Measurements from ENCODE around the gene IPPK.
A peak's percentile ranks its signal among the peaks of the same experiment; 100 is the strongest.
"Not testable (repeated sequence)": the region's sequence is repeated elsewhere in the genome, so short reads cannot be mapped to it uniquely, and the experiment has no call there.

The IPPK gene

GRCh38 chr9:92592946-92593861 is 76.7 kb downstream of the IPPK start:
- no peak overlapping the region for H3K4me3 Mint-ChIP-seq
- peak; percentile 41 for ATAC-seq
- H3K27ac Mint-ChIP-seq: no peak overlapping the region
- H3K27me3 Mint-ChIP-seq: no peaks in the 10 kb centered on the region
- peaks cover 2% of the 10 kb centered on the region for H3K9me3 Mint-ChIP-seq
- peaks cover 4% of the 10 kb centered on the region for H3K36me3 Mint-ChIP-seq
- H3K4me1 Mint-ChIP-seq: no peaks in the 10 kb centered on the region

- no peaks in the 10 kb centered on the region for H3K27me3 Mint-ChIP-seq
- H3K36me3 Mint-ChIP-seq: peaks cover 4% of the 10 kb centered on the region
- ATAC-seq: no peak
- peaks cover 2% of the 10 kb centered on the region for H3K9me3 Mint-ChIP-seq
- H3K27ac Mint-ChIP-seq: no peak overlapping the region
- no peak overlapping the region for H3K4me3 Mint-ChIP-seq
- no peaks in the 10 kb centered on the region for H3K4me1 Mint-ChIP-seq
Measured at GRCh38 chr9:92592537-92592936, 77.4 kb downstream of the IPPK start.

- no peak for ATAC-seq
- Mint-ChIP-seq H3K27me3 (no peaks in the 10 kb centered on the region), H3K9me3 (peaks cover 9% of the 10 kb centered on the region), H3K4me1 (no peaks in the 10 kb centered on the region), H3K36me3 (peaks cover 20% of the 10 kb centered on the region), H3K27ac (no peak overlapping the region), H3K4me3 (no peak overlapping the region)
Measured at GRCh38 chr9:92590377-92590776, 79.6 kb downstream of the IPPK start.

- H3K4me3 Mint-ChIP-seq: no peak overlapping the region
- H3K27ac Mint-ChIP-seq: no peak overlapping the region
- H3K4me1 Mint-ChIP-seq: no peaks in the 10 kb centered on the region
- ATAC-seq: no peak
- H3K27me3 Mint-ChIP-seq: no peaks in the 10 kb centered on the region
- H3K9me3 Mint-ChIP-seq: peaks cover 9% of the 10 kb centered on the region
- peaks cover 20% of the 10 kb centered on the region for H3K36me3 Mint-ChIP-seq
Measured at GRCh38 chr9:92589923-92590322, 80.0 kb downstream of the IPPK start.

GRCh38 chr9:92576175-92576574 is 93.8 kb downstream of the IPPK start:
- Mint-ChIP-seq H3K4me3 (no peak overlapping the region), H3K27me3 (no peaks in the 10 kb centered on the region)
- ATAC-seq: no peak

GRCh38 chr9:92573612-92574011 is 96.3 kb downstream of the IPPK start:
- not testable (repeated sequence) for H3K36me3 Mint-ChIP-seq, H3K27me3 Mint-ChIP-seq, H3K4me1 Mint-ChIP-seq, ATAC-seq, H3K27ac Mint-ChIP-seq, H3K9me3 Mint-ChIP-seq, H3K4me3 Mint-ChIP-seq

More at GRCh38 chr9:92576175-92576574, 93.8 kb downstream of the IPPK start:
- Mint-ChIP-seq H3K36me3 (peaks cover 6% of the 10 kb centered on the region), H3K4me1 (no peaks in the 10 kb centered on the region), H3K27ac (no peak overlapping the region), H3K9me3 (peaks cover 9% of the 10 kb centered on the region)

GRCh38 chr9:92571871-92572270 is 98.1 kb downstream of the IPPK start:
- not testable (repeated sequence) for H3K27me3 Mint-ChIP-seq, ATAC-seq, H3K9me3 Mint-ChIP-seq, H3K27ac Mint-ChIP-seq, H3K4me1 Mint-ChIP-seq, H3K36me3 Mint-ChIP-seq, H3K4me3 Mint-ChIP-seq

- no peaks in the 10 kb centered on the region for H3K27me3 Mint-ChIP-seq
- H3K4me3 Mint-ChIP-seq: no peak overlapping the region
- peaks cover 7% of the 10 kb centered on the region for H3K36me3 Mint-ChIP-seq
- H3K9me3 Mint-ChIP-seq: peaks cover 5% of the 10 kb centered on the region
- no peaks in the 10 kb centered on the region for H3K4me1 Mint-ChIP-seq
- ATAC-seq: no peak
- no peak overlapping the region for H3K27ac Mint-ChIP-seq
Measured at GRCh38 chr9:92564982-92565381, 104.9 kb downstream of the IPPK start.

- no peak for ATAC-seq
- Mint-ChIP-seq H3K9me3 (peaks cover 5% of the 10 kb centered on the region), H3K27ac (no peak overlapping the region), H3K4me1 (no peaks in the 10 kb centered on the region), H3K4me3 (no peak overlapping the region), H3K27me3 (no peaks in the 10 kb centered on the region), H3K36me3 (peaks cover 7% of the 10 kb centered on the region)
Measured at GRCh38 chr9:92564504-92564903, 105.4 kb downstream of the IPPK start.
